ENCODE data around the gene SLC29A4.
"Not testable (repeated sequence)": the region's sequence is repeated elsewhere in the genome, so short reads cannot be mapped to it uniquely, and the experiment has no call there.

The SLC29A4 gene

DNA sequence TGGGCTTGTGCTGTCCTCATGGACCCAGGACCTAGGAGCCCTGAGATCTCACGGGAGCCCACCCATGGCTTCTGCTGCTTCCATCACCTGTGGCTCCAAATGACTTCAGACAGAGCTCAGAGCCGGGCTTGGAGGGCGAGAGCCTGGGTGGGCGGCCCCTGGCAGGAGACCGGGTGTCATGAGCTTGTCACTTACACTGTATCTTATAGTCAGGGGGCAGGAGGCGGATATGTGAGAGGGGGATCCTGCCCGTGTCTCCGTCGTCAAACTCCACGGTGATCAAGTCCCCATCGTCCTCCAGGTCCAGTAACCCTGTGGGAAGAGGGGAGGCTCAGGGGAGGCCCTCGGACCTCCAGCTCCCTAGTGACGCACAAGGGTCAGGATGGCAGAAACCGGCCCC is 33.0 kb downstream of the SLC29A4 start:
- Mint-ChIP-seq H3K27ac (no peak overlapping the region), H3K4me1 (no peaks in the 10 kb centered on the region), H3K9me3 (peaks cover 3% of the 10 kb centered on the region), H3K4me3 (no peak overlapping the region), H3K27me3 (no peaks in the 10 kb centered on the region), H3K36me3 (peaks cover 46% of the 10 kb centered on the region)
- no peak for DNase-seq (ENCODE audit: low spot score in 2 of 2)
- no peak for ATAC-seq (ENCODE audit: low read depth)

- H3K4me1 Mint-ChIP-seq; ATAC-seq (ENCODE audit: low read depth); H3K9me3 Mint-ChIP-seq; H3K27ac Mint-ChIP-seq; DNase-seq (ENCODE audit: low spot score in 2 of 2); H3K27me3 Mint-ChIP-seq; H3K4me3 Mint-ChIP-seq: not testable (repeated sequence)
- H3K36me3 Mint-ChIP-seq, result peaks cover 51% of the 10 kb centered on the region
Observed at GRCh38 chr7:5318613-5319012, 35.9 kb downstream of the SLC29A4 start.

GRCh38 chr7:5320391-5320790 is 37.6 kb downstream of the SLC29A4 start:
- Mint-ChIP-seq H3K4me3 (no peak overlapping the region), H3K27ac (no peak overlapping the region), H3K36me3 (peaks cover 54% of the 10 kb centered on the region), H3K4me1 (no peaks in the 10 kb centered on the region), H3K9me3 (peaks cover 3% of the 10 kb centered on the region), H3K27me3 (no peaks in the 10 kb centered on the region)
- ATAC-seq (ENCODE audit: low read depth), result no peak
- no peak for DNase-seq (ENCODE audit: low spot score in 2 of 2)

- H3K27ac Mint-ChIP-seq, result no peak overlapping the region
- peaks cover 50% of the 10 kb centered on the region for H3K36me3 Mint-ChIP-seq
- no peak for DNase-seq (ENCODE audit: low spot score in 2 of 2)
- no peaks in the 10 kb centered on the region for H3K27me3 Mint-ChIP-seq
- no peak for ATAC-seq (ENCODE audit: low read depth)
- no peak overlapping the region for H3K4me3 Mint-ChIP-seq
- no peaks in the 10 kb centered on the region for H3K4me1 Mint-ChIP-seq
- peaks cover 3% of the 10 kb centered on the region for H3K9me3 Mint-ChIP-seq
Observed at GRCh38 chr7:5320802-5321396, 38.2 kb downstream of the SLC29A4 start.

- Mint-ChIP-seq H3K4me3 (no peak overlapping the region), H3K36me3 (peaks cover 52% of the 10 kb centered on the region), H3K9me3 (peaks cover 3% of the 10 kb centered on the region), H3K27me3 (no peaks in the 10 kb centered on the region), H3K27ac (no peak overlapping the region), H3K4me1 (peaks cover 2% of the 10 kb centered on the region)
- ATAC-seq (ENCODE audit: low read depth) (no peak), DNase-seq (ENCODE audit: low spot score in 2 of 2) (no peak)
Observed at GRCh38 chr7:5322621-5323410, 40.1 kb downstream of the SLC29A4 start.

GRCh38 chr7:5323800-5324781 is 41.3 kb downstream of the SLC29A4 start:
- ATAC-seq (ENCODE audit: low read depth); DNase-seq (ENCODE audit: low spot score in 2 of 2); H3K27me3 Mint-ChIP-seq; H3K4me1 Mint-ChIP-seq; H3K4me3 Mint-ChIP-seq; H3K27ac Mint-ChIP-seq; H3K9me3 Mint-ChIP-seq: not testable (repeated sequence)
- peaks cover 41% of the 10 kb centered on the region for H3K36me3 Mint-ChIP-seq

DNA sequence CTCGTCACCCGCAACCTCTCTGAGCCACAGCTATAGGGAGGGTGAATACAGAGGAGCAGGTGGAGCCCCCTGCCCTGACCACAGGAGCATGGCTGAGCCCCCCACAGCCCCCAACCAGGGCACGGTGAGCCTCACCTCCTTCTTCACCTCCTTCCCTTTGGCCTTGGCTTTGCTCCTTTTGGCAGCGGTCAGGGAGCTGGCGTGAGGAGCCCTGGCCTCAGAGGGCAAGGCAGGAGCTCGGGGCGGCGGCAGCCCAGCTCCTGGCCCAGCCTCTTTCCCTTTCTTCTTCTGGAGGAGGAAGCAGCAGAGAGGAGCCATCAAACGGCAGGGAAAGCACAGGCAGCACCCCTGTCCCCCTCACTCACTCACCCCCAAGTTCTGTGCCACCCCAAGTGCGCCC is 42.2 kb downstream of the SLC29A4 start:
- no peak for ATAC-seq (ENCODE audit: low read depth)
- no peak for DNase-seq (ENCODE audit: low spot score in 2 of 2)
- no peak overlapping the region for H3K4me3 Mint-ChIP-seq
- no peak overlapping the region for H3K27ac Mint-ChIP-seq
- H3K27me3 Mint-ChIP-seq, result no peaks in the 10 kb centered on the region
- H3K36me3 Mint-ChIP-seq, result peaks cover 32% of the 10 kb centered on the region
- peaks cover 2% of the 10 kb centered on the region for H3K4me1 Mint-ChIP-seq
- no peaks in the 10 kb centered on the region for H3K9me3 Mint-ChIP-seq

DNA sequence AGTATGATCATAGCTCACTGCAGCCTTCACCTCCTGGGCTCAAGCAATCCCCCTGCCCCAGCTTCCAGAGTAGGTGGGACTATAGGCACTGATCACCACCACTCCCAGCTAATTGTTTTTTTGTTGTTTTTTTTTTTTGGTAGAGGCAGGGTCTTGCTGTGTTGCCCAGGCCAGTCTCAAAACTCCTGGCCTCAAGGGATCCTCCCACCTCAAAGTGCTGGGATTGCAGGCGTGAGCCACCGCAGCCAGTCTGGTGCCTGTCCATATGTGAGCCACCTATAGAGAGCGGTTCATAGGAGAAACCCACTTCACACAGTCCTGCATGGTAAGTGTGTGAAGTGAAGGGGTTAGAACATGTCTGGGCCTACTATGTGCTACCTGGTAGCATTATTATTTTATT is 47.5 kb downstream of the SLC29A4 start:
- no peak for ATAC-seq (ENCODE audit: low read depth)
- DNase-seq (ENCODE audit: low spot score in 2 of 2), result no peak
- H3K27me3 Mint-ChIP-seq, result no peaks in the 10 kb centered on the region
- no peaks in the 10 kb centered on the region for H3K9me3 Mint-ChIP-seq
- no peak overlapping the region for H3K27ac Mint-ChIP-seq
- H3K4me1 Mint-ChIP-seq, result peaks cover 21% of the 10 kb centered on the region
- peaks cover 23% of the 10 kb centered on the region for H3K36me3 Mint-ChIP-seq
- no peak overlapping the region for H3K4me3 Mint-ChIP-seq

DNA sequence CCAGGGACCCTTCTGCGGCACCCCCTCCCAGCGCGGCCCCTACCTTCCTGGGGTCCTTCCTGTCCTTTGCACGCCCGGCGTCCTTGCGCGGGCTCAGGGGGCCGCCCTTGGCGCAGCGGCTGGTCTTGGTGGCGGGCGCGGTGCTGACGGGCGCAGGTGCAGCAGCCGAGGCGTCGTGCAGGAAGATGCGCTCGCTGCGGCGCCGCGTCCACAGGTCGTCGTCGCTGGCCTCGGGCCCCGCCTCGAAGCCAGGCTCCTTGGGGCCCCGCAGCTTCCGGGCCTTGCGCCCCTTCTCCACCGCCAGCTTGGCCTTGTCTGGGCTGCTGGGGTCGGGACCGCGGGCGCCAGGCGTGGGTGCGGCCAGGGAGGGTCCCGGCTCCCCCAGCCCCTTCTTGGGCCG is 49.8 kb downstream of the SLC29A4 start:
- no peak overlapping the region for H3K27ac Mint-ChIP-seq
- ATAC-seq (ENCODE audit: low read depth) (no peak), DNase-seq (ENCODE audit: low spot score in 2 of 2) (no peak)
- H3K36me3 Mint-ChIP-seq, result peaks cover 36% of the 10 kb centered on the region
- no peak overlapping the region for H3K4me3 Mint-ChIP-seq
- H3K4me1 Mint-ChIP-seq, result peaks cover 19% of the 10 kb centered on the region
- no peaks in the 10 kb centered on the region for H3K27me3 Mint-ChIP-seq
- H3K9me3 Mint-ChIP-seq, result peaks cover 7% of the 10 kb centered on the region

GRCh38 chr7:5333121-5334045 is 50.6 kb downstream of the SLC29A4 start:
- no peak overlapping the region for H3K4me3 Mint-ChIP-seq
- H3K36me3 Mint-ChIP-seq, result peaks cover 39% of the 10 kb centered on the region
- DNase-seq (ENCODE audit: low spot score in 2 of 2) (no peak), ATAC-seq (ENCODE audit: low read depth) (no peak)
- H3K4me1 Mint-ChIP-seq, result peaks cover 19% of the 10 kb centered on the region
- no peak overlapping the region for H3K27ac Mint-ChIP-seq
- no peaks in the 10 kb centered on the region for H3K27me3 Mint-ChIP-seq
- peaks cover 7% of the 10 kb centered on the region for H3K9me3 Mint-ChIP-seq

DNA sequence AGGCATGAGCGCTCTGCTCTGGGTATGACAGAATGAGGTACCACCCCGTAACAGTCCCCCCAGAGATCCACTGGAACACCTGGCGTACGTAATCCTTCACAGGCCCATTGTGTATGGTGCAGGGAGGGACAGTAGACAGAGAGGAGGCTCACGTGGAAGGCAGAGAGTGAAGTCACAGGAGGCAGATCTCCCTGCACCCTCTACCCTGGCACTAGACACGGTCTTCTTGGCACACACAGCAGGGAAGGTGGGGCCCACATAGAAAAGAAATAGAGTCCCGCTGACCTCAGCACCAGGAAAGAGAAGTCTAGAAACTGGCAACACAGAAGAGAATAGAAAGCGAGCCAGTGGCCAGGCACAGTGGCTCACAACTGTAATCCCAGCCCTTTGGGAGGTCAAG is 51.9 kb downstream of the SLC29A4 start:
- Mint-ChIP-seq H3K4me3 (peak overlapping the region; percentile 12), H3K27me3 (no peaks in the 10 kb centered on the region), H3K4me1 (peaks cover 19% of the 10 kb centered on the region), H3K27ac (no peak overlapping the region), H3K9me3 (peaks cover 7% of the 10 kb centered on the region), H3K36me3 (peaks cover 43% of the 10 kb centered on the region)
- ATAC-seq (ENCODE audit: low read depth) (no peak), DNase-seq (ENCODE audit: low spot score in 2 of 2) (no peak)

DNA sequence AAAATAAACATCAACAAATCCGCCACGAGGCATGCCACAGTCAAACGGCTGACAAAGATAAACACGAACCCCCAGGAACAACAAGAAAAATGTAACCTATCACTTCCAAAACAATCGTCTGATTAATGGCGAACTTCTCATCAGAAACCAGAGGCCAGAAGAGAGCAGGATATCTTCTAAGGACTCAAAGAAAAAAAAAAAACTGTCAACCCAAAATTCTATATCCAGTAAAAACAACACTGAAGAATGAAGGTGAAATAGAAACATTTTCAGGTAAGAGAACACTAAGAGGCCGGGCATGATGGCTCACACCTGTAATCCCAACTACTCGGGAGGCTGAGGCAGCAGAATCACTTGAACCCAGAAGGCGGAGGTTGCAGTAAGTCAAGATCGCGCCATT is 54.3 kb downstream of the SLC29A4 start:
- DNase-seq (ENCODE audit: low spot score in 2 of 2) (no peak), ATAC-seq (ENCODE audit: low read depth) (no peak)
- Mint-ChIP-seq H3K36me3 (peaks cover 53% of the 10 kb centered on the region), H3K4me3 (no peak overlapping the region), H3K4me1 (peaks cover 10% of the 10 kb centered on the region), H3K27me3 (no peaks in the 10 kb centered on the region), H3K9me3 (peaks cover 7% of the 10 kb centered on the region), H3K27ac (no peak overlapping the region)

GRCh38 chr7:5339955-5340354 is 57.2 kb downstream of the SLC29A4 start:
- DNase-seq (ENCODE audit: low spot score in 2 of 2) (no peak), ATAC-seq (ENCODE audit: low read depth) (no peak)
- peaks cover 13% of the 10 kb centered on the region for H3K9me3 Mint-ChIP-seq
- no peaks in the 10 kb centered on the region for H3K27me3 Mint-ChIP-seq
- H3K4me1 Mint-ChIP-seq, result no peaks in the 10 kb centered on the region
- peaks cover 69% of the 10 kb centered on the region for H3K36me3 Mint-ChIP-seq
- H3K27ac Mint-ChIP-seq, result no peak overlapping the region
- no peak overlapping the region for H3K4me3 Mint-ChIP-seq
